GM12878 (cell line): ENCODE measurements around the gene SOCS1.

Source experiments
- POLR2A ChIP-seq: IDR thresholded peaks from 2 replicates; pipeline ENCODE4 v1.6.1; 2011; ENCODE audit warnings: low read depth, mild to moderate bottlenecking, low read length
- RFX5 ChIP-seq: IDR thresholded peaks from 2 replicates; pipeline ENCODE4 v1.6.1; 2011; ENCODE audit warnings: low read depth, low read length, improper control_type of control experiment
- TF ChIP-seq, protein P1 (sequence below), 3 experiments: IDR thresholded peaks in 2 of 3; conservative IDR thresholded peaks in 1 of 3; 2 replicates each; pipeline ENCODE4 v1.5.1; 2011; ENCODE audit warnings: low read depth in 3 of 3, low read length in 3 of 3, mild to moderate bottlenecking in 3 of 3, control low read depth in 2 of 3, moderate library complexity in 2 of 3, inconsistent platforms in 1 of 3, mixed read lengths in 1 of 3; ENCODE audit not compliant: control insufficient read depth in 2 of 3, insufficient read depth in 1 of 3; ENCODE audit errors: extremely low read depth in 1 of 3

DNA sequence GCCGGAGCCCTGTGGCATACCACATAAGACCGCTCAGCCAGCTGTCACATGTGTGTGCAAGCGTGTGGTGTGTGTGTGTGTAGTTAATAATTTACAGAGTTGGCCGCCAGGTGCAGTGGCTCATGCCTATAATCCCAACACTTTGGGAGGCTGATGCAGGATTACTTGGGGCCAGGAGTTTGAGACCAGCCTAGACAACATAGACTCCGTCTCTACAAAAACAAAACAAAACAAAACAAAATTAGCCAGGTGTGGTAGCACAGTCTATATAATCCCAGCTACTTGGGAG is 20.4 kb downstream of the SOCS1 start:
- TF ChIP-seq, protein P1, sequence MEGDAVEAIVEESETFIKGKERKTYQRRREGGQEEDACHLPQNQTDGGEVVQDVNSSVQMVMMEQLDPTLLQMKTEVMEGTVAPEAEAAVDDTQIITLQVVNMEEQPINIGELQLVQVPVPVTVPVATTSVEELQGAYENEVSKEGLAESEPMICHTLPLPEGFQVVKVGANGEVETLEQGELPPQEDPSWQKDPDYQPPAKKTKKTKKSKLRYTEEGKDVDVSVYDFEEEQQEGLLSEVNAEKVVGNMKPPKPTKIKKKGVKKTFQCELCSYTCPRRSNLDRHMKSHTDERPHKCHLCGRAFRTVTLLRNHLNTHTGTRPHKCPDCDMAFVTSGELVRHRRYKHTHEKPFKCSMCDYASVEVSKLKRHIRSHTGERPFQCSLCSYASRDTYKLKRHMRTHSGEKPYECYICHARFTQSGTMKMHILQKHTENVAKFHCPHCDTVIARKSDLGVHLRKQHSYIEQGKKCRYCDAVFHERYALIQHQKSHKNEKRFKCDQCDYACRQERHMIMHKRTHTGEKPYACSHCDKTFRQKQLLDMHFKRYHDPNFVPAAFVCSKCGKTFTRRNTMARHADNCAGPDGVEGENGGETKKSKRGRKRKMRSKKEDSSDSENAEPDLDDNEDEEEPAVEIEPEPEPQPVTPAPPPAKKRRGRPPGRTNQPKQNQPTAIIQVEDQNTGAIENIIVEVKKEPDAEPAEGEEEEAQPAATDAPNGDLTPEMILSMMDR (IDR thresholded peaks at IDR 0.05 in 2 of 3, conservative IDR thresholded peaks at IDR 0.05 in 1 of 3; ENCODE audit: control insufficient read depth in 2 of 3, extremely low read depth in 1 of 3, insufficient read depth in 1 of 3, low read depth in 3 of 3, low read length in 3 of 3) = no peak
- TF ChIP-seq POLR2A (no peak), RFX5 (no peak)
